CD4-positive, alpha-beta T cell (primary cell): ENCODE measurements around the gene APOA4. TPM values are rescaled to one million over a fixed set of nuclear protein-coding genes. Genes with fewer than 3 reads are reported as not detected.

Source experiments
- ATAC-seq: fragments of 200-7000 bp; cut with Tn5 transposase; one replicate; pipeline ENCODE4 v1.10.0; 2022; ENCODE audit warnings: mild to moderate bottlenecking; ENCODE audit not compliant: poor library complexity
- CTCF ChIA-PET: fragments of 350-600 bp; sonication (Branson Sonifier 250); formaldehyde crosslinking; loops from one replicate; lab custom pipeline; 2021; ENCODE audit warnings: antibody characterized with exemption, inconsistent platforms; lab: Charles Lee
- POLR2A ChIA-PET: fragments of 350-600 bp; sonication (Branson Sonifier 250); formaldehyde crosslinking; loops from one replicate; lab custom pipeline; 2021; ENCODE audit warnings: antibody characterized with exemption, inconsistent platforms; lab: Charles Lee
- DNase-seq, 14 experiments: peaks; one replicate each; pipeline ENCODE4 v3.0.0-alpha.2; 2013 to 2020; ENCODE audit warnings: mixed read lengths in 2 of 14
- H3K27ac ChIP-seq, 2 donors: one replicate each; pipeline versions ENCODE4 v1.5.1 to v1.7.0; 2013; ENCODE audit warnings: low read length in 2 of 2, low read depth in 1 of 2, mild to moderate bottlenecking in 1 of 2
- H3K27me3 ChIP-seq, 2 experiments: 1 replicate in 1 of 2; 2 replicates in 1 of 2; pipeline versions ENCODE4 v1.6.1 to v1.7.0; 2013; ENCODE audit warnings: low read length in 2 of 2, control low read depth in 1 of 2, mild to moderate bottlenecking in 1 of 2, moderate library complexity in 1 of 2; ENCODE audit not compliant: insufficient read depth in 2 of 2, control insufficient read depth in 1 of 2
- H3K36me3 ChIP-seq: one replicate; pipeline ENCODE4 v1.6.1; 2013; ENCODE audit warnings: low read length, control low read depth; ENCODE audit not compliant: insufficient read depth
- H3K4me1 ChIP-seq: one replicate; pipeline ENCODE4 v1.6.1; 2013; ENCODE audit warnings: low read length, control low read depth; ENCODE audit not compliant: insufficient read depth
- H3K4me3 ChIP-seq: one replicate; pipeline ENCODE4 v1.5.1; 2013; ENCODE audit warnings: mild to moderate bottlenecking, low read length, moderate library complexity
- H3K9me3 ChIP-seq, 2 experiments: 1 replicate in 1 of 2; 2 replicates in 1 of 2; pipeline versions ENCODE4 v1.6.1 to v1.7.0; 2013; ENCODE audit warnings: low read length in 2 of 2, mild to moderate bottlenecking in 2 of 2, control low read depth in 1 of 2, moderate library complexity in 1 of 2; ENCODE audit not compliant: control insufficient read depth in 1 of 2, insufficient read depth in 1 of 2
- H3K27ac Mint-ChIP-seq: one replicate; pipeline ENCODE4 v1.8.0; 2020; ENCODE audit warnings: mixed read lengths
- H3K27me3 Mint-ChIP-seq: one replicate; pipeline ENCODE4 v1.8.0; 2021; ENCODE audit warnings: mixed read lengths
- H3K36me3 Mint-ChIP-seq: one replicate; pipeline ENCODE4 v1.8.0; 2021; ENCODE audit warnings: low read depth, mixed read lengths
- H3K4me1 Mint-ChIP-seq: one replicate; pipeline ENCODE4 v1.8.0; 2021; ENCODE audit warnings: low read depth, mixed read lengths
- H3K4me3 Mint-ChIP-seq: one replicate; pipeline ENCODE4 v1.8.0; 2020; ENCODE audit warnings: mild to moderate bottlenecking, mixed read lengths
- H3K9me3 Mint-ChIP-seq: one replicate; pipeline ENCODE4 v1.8.0; 2020; ENCODE audit warnings: mixed read lengths
- CTCF ChIP-seq: fragments of 200-600 bp; IDR thresholded peaks from one replicate; pipeline ENCODE4 v1.8.0; 2022; ENCODE audit warnings: antibody characterized with exemption, mild to moderate bottlenecking
- intact Hi-C, 2 experiments: fragments of 100-400 bp; cut with DNase I in 1 of 2; cut with micrococcal nuclease in 1 of 2; formaldehyde crosslinking; loops; one replicate each; pipeline versions ENCODE4 v1.15.1 to v1.9.0; 2023 to 2025; cut with DNase I, micrococcal nuclease
- total RNA-seq, 174 experiments: library from RNA in 2 of 174; stranded (reverse) in 2 of 174; gene quantifications; one replicate each; pipeline ENCODE4 v1.2.3 and lab custom pipeline; 2021 to 2026

Gene APOA4
- total RNA-seq, 2 experiments from 2014 or later = not detected

GRCh38 chr11:116831790-116832349 lies 8.8 kb upstream of the APOA4 start:
- no peak overlapping the region for H3K4me3 ChIP-seq
- TF ChIP-seq CTCF = no peak
- intact Hi-C loops = no loop called here

GRCh38 chr11:116830184-116830912 lies 7.2 kb upstream of the APOA4 start:
- H3K27ac Mint-ChIP-seq = no peak overlapping the region

More at GRCh38 chr11:116831790-116832349, 8.8 kb upstream of the APOA4 start:
- no peaks in the 10 kb centered on the region for H3K36me3 Mint-ChIP-seq
- H3K4me1 ChIP-seq = peaks cover 18% of the 10 kb centered on the region
- no peaks in the 10 kb centered on the region for H3K27me3 ChIP-seq
- no peak for ATAC-seq
- no peak overlapping the region for H3K27ac ChIP-seq
- no peak overlapping the region for H3K27ac Mint-ChIP-seq
- H3K36me3 ChIP-seq = no peaks in the 10 kb centered on the region
- H3K4me1 Mint-ChIP-seq = peaks cover 12% of the 10 kb centered on the region
- no peaks in the 10 kb centered on the region for H3K27me3 Mint-ChIP-seq
- H3K4me3 Mint-ChIP-seq = no peak overlapping the region
- ChIA-PET CTCF (no interaction called here), POLR2A (no interaction called here)
- no peaks in the 10 kb centered on the region for H3K9me3 Mint-ChIP-seq
- H3K9me3 ChIP-seq = no peaks in the 10 kb centered on the region
- DNase-seq = no peak

GRCh38 chr11:116829525-116830183 lies 6.5 kb upstream of the APOA4 start, which contains the start of gene APOC3:
TSS of gene APOC3 (plus strand) at chr11:116829907. CDS start at chr11:116830583, 676 bp downstream.
- no peaks in the 10 kb centered on the region for H3K9me3 ChIP-seq
- ChIA-PET CTCF (no interaction called here), POLR2A (no interaction called here)
- ATAC-seq = no peak
- no peak within 1 kb of the TSS for H3K27ac ChIP-seq
- H3K4me1 ChIP-seq = no peaks in the 10 kb centered on the region
- H3K9me3 Mint-ChIP-seq = no peaks in the 10 kb centered on the region
- no peak for TF ChIP-seq CTCF
- H3K4me3 ChIP-seq = no peak within 1 kb of the TSS
- no peaks in the 10 kb centered on the region for H3K27me3 Mint-ChIP-seq
- intact Hi-C loops = no loop called here
- H3K4me3 Mint-ChIP-seq = no peak within 1 kb of the TSS
- no peaks in the 10 kb centered on the region for H3K36me3 Mint-ChIP-seq
- no peak within 1 kb of the TSS for H3K27ac Mint-ChIP-seq
- H3K4me1 Mint-ChIP-seq = peaks cover under 1% of the 10 kb centered on the region
- no peak for DNase-seq
- H3K36me3 ChIP-seq = no peaks in the 10 kb centered on the region
- no peaks in the 10 kb centered on the region for H3K27me3 ChIP-seq

More at GRCh38 chr11:116830184-116830912, 7.2 kb upstream of the APOA4 start:
- H3K36me3 Mint-ChIP-seq = no peaks in the 10 kb centered on the region
- DNase-seq (no peak), ATAC-seq (no peak)
- TF ChIP-seq CTCF = no peak
- H3K4me1 ChIP-seq = peaks cover 6% of the 10 kb centered on the region
- H3K4me1 Mint-ChIP-seq = peaks cover 5% of the 10 kb centered on the region
- no peaks in the 10 kb centered on the region for H3K36me3 ChIP-seq
- H3K9me3 ChIP-seq = no peaks in the 10 kb centered on the region
- ChIA-PET POLR2A (no interaction called here), CTCF (no interaction called here)
- H3K4me3 Mint-ChIP-seq = no peak overlapping the region
- no peaks in the 10 kb centered on the region for H3K27me3 ChIP-seq
- no peaks in the 10 kb centered on the region for H3K27me3 Mint-ChIP-seq
- H3K4me3 ChIP-seq = no peak overlapping the region
- H3K9me3 Mint-ChIP-seq = no peaks in the 10 kb centered on the region
- no peak overlapping the region for H3K27ac ChIP-seq
- intact Hi-C loops = no loop called here
